Ishikawa (cell line): Measurements from ENCODE around the gene CHRNA4.

Source experiments
- CEBPB ChIP-seq: IDR thresholded peaks from 2 replicates; pipeline ENCODE4 v1.6.1; 2012
- CREB1 ChIP-seq: IDR thresholded peaks from 2 replicates; pipeline ENCODE4 v1.6.1; 2012; ENCODE audit warnings: low read depth
- EP300 ChIP-seq: IDR thresholded peaks from 2 replicates; pipeline ENCODE4 v1.6.1; 2012; ENCODE audit warnings: borderline replicate concordance
- NFIC ChIP-seq: IDR thresholded peaks from 2 replicates; pipeline ENCODE4 v1.6.1; 2012
- RAD21 ChIP-seq: IDR thresholded peaks from 2 replicates; pipeline ENCODE4 v1.6.1; 2012; ENCODE audit warnings: low read depth
- TAF1 ChIP-seq: IDR thresholded peaks from 2 replicates; pipeline ENCODE4 v1.6.1; 2012; ENCODE audit warnings: low read depth, mild to moderate bottlenecking
- YY1 ChIP-seq: IDR thresholded peaks from 2 replicates; pipeline ENCODE4 v1.6.1; 2012; ENCODE audit warnings: low read depth
- ZBTB7A ChIP-seq: IDR thresholded peaks from 2 replicates; pipeline ENCODE4 v1.6.1; 2012; ENCODE audit warnings: low read depth
- TF ChIP-seq, protein P1 (sequence below): IDR thresholded peaks from 2 replicates; pipeline ENCODE4 v1.6.1; 2012; ENCODE audit warnings: low read depth, mild to moderate bottlenecking
- TF ChIP-seq, protein P2 (sequence below): IDR thresholded peaks from 2 replicates; pipeline ENCODE4 v1.6.1; 2012

DNA sequence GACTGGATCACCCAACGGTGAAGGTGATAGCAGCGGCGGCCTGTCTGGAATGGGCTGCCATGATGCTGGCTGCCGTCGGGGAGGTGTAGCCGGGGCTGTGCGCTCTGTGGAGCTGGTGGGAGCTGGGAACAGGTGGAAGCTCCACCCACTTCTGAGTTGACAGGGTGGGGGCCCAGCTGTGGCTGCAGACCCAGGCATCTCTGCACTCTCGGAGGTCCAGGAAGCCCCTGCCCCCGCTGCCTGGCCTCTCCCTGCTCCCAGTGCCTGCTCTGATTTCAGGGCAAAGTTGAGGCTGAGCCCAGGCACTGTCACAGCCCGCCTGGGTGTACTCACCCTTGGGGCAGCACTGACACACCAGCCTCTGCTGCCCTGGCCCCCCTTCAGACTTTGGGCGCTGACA lies 18.1 kb upstream of the CHRNA4 start:
- TF ChIP-seq TAF1 (no peak), CREB1 (no peak), NFIC (no peak), ZBTB7A (no peak), EP300 (no peak), YY1 (no peak), CEBPB (no peak), RAD21 (no peak)
- TF ChIP-seq, protein P1, sequence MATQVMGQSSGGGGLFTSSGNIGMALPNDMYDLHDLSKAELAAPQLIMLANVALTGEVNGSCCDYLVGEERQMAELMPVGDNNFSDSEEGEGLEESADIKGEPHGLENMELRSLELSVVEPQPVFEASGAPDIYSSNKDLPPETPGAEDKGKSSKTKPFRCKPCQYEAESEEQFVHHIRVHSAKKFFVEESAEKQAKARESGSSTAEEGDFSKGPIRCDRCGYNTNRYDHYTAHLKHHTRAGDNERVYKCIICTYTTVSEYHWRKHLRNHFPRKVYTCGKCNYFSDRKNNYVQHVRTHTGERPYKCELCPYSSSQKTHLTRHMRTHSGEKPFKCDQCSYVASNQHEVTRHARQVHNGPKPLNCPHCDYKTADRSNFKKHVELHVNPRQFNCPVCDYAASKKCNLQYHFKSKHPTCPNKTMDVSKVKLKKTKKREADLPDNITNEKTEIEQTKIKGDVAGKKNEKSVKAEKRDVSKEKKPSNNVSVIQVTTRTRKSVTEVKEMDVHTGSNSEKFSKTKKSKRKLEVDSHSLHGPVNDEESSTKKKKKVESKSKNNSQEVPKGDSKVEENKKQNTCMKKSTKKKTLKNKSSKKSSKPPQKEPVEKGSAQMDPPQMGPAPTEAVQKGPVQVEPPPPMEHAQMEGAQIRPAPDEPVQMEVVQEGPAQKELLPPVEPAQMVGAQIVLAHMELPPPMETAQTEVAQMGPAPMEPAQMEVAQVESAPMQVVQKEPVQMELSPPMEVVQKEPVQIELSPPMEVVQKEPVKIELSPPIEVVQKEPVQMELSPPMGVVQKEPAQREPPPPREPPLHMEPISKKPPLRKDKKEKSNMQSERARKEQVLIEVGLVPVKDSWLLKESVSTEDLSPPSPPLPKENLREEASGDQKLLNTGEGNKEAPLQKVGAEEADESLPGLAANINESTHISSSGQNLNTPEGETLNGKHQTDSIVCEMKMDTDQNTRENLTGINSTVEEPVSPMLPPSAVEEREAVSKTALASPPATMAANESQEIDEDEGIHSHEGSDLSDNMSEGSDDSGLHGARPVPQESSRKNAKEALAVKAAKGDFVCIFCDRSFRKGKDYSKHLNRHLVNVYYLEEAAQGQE: no peak
- TF ChIP-seq, protein P2, sequence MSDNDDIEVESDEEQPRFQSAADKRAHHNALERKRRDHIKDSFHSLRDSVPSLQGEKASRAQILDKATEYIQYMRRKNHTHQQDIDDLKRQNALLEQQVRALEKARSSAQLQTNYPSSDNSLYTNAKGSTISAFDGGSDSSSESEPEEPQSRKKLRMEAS: no peak
